CD4-positive, alpha-beta T cell treated with Interleukin-10 for 1 hour (primary cell): Measurements from ENCODE around the gene KCNH8.

Experiments used
- DNase-seq: peaks from one replicate; pipeline ENCODE4 v3.0.0-alpha.2; 2020

Gene KCNH8

DNA sequence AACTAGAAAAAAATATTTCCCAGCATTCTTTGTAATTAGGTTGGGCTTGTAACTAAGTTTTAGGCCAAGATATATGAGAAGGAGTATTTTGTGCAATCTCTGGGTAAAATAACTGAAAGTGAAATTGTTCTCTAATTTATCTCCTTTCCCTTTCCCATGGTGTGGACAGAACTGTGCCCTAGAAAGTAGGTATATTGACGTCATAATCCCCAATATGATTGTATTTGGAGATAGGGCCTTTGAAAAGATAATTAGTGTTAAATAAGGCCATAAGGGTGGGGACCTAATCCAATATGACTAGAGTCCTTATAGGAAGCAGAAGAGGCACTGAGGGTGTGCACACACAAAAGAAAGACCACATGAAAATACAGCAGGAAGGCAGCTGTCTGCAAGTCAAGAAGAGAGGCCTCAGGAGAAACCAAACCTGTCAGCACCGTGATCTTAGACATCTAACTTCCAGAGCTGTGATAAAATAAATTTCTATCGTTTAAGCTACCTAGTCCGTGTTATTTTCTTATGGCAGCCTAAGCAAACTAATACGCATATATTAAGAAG is 106.6 kb downstream of the KCNH8 start:
- DNase-seq: no peak

DNA sequence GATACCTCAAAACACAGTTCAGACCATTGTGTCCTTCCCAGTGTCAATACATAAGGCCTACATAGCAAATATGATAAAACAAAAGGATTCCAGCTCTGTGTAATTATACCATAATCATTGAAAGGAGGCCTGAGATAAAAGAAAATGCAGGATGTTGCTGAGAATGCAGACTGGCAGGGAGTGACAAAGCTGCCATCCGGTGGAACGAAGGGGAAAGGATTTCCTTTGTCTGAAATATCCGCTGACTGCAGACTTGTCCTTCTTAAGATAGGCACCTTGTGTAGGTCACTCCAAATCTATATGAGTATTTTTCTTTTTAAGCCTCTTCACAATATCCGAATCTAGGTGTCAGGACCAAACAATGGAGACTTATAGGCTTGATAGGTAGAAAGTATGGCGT is 108.0 kb downstream of the KCNH8 start:
- no peak for DNase-seq

DNA sequence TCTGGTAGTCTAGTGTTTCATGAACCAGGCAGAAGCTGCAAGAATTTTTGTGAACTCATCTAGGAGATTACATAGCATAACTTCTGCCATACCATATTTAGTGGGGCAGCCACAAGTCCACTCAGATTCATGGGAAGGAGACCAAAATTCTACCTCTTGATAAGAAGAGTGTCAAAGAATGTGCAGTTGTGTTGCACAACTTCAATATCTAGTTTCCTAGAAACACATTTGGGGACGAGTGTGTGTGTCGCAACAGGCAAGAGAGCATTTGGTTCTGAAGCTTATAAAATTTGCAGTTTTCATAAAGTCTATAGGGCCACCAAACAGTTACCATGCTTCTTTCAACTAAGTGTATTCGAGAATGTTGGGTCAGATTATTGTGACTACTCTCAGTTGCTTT is 115.3 kb downstream of the KCNH8 start:
- DNase-seq: no peak

DNA sequence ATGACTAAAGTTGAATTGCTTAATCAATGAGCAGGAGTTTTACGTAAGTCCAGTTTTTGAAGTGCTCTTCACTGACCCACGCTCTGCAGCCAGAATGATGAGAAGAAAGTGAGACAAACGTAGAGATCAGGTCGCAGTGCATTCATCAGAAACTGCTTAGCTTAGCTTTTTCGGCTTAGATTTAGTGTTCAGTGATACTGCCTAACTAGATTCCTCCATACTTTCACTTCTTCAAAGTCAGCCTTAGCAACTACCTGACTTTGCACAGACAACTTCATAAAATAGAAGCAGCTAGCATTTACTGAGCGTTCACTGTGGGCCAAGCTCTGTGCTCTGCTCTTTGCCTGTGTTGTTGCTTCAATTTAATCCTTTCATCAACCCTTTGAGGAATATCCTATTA is 116.1 kb downstream of the KCNH8 start:
- DNase-seq: no peak

DNA sequence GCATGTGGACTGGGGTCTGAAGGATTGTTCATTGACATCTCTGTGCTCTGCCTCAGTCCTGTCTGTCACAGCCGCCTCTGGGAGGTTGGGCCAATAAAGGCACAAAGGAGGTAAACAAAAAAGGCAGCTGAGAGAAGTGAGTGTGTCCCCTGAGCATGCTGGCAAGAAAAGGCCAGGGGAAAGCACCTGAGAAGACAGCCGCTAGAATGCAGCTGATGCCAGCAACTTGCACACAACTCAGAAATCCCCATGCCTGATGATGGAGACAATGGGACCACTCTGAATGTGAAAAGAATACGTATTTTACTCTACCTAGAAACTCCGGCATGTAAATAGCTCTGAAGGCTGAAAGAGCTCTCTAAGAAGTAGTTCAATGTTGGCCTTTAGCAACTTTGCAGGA is 118.7 kb downstream of the KCNH8 start:
- DNase-seq: no peak

DNA sequence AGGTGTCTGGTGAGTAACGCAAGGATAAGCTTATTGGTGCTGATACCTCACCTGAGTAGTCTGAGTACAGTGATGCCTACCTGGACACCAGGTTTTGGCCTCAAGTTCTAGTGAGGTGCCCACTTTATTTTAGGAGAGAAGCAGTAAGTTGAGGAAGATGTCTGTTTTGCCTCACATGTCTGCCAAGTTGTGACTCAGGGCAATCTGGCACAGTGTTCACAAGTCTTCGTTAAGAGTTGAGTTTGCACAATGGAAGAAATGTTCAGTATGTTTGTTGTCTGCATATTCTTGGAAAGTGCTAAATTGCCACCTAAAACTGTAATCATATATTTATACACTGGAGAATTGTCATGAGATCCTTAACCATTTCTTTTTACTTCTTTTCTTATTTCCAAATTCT is 122.2 kb downstream of the KCNH8 start:
- no peak for DNase-seq

DNA sequence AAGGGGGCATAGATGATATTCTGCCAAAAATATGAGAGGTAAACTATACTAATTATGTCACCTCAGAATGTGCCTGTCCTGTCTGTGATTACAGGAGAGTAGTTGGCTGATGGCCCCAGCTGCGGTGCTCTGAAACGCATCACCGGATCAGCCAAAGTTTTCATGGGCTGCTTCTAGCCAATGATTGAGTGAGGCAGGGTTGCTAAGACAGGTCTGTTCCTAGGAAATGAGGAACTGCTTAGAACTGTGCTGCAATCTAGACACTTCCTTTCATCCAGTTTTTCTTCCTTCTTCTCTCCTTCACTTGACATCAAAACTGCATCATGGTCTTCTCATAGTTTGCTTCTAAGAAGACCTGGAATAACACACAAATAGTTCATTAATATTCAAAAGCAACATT is 124.0 kb downstream of the KCNH8 start:
- DNase-seq: no peak

DNA sequence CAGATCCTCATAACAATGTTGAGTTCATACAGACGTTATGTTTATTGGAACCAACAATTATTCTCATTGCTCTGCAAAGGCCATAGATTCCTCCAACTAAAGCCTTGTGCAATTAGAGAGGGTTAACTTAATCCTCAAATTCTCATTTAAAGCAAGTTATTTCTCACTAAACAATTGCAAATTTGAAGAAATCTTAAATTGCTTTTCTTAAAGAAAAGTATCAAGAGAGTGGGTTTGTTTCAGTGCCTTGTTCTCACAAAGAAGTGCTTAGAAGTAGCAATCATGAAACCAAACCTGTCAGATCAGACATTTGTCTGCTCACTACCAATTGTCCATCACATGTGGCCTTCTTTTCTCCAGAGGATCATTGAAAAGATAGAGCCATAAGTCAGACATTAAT is 124.8 kb downstream of the KCNH8 start:
- DNase-seq: no peak

DNA sequence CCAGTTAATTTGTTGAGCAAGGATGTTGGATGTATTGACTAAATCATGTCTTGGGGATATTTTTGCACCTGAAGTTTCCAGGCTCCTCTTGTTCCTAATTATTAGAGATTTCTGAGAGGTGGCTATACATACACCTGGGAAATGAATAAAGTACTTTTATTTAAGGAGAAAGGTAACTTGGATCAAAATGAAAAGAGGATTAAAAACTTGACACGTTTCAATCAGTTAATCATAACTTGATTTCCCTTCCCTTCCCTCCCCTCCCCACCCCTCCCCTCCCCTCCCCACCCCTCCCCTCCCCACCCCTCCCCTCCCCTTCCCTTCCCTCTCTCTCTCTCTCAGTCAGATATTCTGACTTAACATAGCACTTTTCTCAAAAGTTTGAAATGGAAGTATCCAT is 126.3 kb downstream of the KCNH8 start:
- no peak for DNase-seq

DNA sequence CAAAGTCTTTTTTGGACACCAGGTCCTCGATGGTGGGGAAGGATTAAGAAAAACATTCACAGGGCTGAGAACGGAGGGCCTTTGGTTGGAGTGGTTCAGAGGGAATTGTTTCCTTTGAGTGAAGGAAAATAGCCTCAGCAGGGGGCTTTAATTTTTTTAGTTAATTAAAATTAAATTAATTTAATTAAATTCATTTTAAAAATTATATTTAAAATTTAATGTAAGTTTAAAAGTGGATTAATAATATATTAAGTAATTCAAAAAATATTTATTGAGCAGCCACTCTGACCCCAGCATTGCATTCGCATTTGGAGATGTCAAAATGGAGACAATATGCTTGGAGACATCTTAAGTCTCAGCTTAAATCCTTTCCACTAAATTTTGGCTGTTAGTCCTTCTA is 136.7 kb downstream of the KCNH8 start:
- no peak for DNase-seq

DNA sequence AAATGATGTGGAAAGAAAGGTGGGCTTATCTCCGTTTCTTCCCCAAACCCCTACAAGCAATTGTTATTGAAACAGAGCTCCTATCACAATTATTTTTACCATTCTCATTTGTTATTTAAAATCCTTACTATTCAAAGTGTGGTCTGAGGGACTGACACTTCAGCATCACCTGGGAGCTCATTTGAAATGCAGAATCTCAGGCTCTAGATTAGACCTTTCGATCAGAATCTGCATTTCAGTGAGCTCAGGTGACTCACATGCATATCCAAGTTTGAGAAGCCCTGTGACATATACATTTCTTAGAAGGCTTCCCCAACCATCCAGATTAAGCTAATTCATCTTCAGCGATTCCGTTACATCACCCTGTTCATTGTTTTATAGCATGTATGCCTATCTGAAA is 145.0 kb downstream of the KCNH8 start:
- no peak for DNase-seq

DNA sequence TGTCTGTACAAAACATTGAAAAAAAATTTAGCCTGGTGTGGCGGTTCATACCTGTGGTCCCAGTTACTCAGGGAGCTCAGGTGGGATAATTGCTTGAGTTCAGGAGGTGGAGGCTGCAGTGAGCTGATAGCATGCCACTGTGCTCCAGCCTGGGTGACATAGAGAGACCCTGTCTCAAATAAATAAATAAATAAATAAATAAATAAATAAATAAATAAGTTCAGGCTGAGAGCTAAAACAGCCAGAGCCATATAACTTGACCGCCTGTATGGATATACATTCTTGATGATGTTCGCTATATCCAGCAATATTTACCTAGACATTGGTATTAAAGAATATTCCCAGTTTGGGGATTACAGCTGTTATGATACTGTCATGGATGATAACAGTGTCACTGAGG is 146.9 kb downstream of the KCNH8 start:
- DNase-seq: no peak

DNA sequence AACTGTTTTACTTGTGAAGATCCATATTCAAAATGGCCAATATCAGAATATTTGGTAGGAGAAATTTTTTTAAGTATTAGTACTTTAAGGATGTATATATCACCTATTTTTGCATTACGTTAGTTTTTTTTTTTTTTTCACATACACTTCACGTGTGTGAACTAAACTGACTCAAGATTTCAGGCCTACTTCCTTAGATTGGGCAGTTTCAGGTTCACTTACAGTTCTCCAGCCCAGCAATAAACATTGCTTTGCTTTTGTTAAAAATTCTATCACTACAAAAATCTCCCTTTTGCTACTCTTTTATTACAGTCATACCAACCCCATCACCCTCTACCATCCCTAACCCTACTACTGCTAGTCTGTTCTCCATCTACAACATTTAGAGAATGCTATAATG is 183.6 kb downstream of the KCNH8 start:
- no peak for DNase-seq

DNA sequence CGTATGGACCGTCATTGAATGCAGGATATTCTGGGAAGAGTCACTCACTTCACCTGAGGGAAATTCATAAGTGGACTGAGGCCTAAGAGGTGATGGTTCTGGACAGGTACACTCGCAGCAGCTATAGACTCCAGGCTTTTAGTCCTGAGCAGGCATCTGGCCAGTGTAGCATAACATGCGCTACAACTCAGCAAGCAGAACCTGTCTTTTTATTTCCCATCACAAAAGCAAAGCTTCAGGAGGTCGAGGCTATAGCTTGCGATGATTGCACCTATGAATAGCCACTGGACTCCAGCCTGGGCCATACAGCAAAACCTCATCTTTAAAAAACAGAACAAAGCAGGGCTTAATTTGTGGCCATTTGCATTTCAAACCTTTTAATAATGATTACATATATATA is 185.8 kb downstream of the KCNH8 start:
- DNase-seq: no peak

DNA sequence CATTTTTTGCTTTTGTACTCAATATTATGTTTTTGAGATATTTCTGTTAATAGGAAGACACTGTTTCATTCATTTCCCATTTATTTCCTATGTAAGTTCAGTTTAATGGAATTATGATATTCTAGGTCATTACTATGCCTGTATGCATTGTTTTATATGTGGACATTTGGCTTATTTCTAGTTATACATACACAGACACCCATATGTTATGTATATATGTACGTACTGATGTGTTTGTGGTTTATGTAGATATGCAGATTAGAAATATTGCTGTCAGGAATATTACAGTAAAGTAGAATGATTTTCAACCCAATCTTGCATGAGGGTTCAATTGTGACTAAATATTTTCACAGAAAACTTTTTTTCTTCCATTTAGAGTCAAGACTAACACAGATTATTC is 190.5 kb downstream of the KCNH8 start:
- DNase-seq: no peak

DNA sequence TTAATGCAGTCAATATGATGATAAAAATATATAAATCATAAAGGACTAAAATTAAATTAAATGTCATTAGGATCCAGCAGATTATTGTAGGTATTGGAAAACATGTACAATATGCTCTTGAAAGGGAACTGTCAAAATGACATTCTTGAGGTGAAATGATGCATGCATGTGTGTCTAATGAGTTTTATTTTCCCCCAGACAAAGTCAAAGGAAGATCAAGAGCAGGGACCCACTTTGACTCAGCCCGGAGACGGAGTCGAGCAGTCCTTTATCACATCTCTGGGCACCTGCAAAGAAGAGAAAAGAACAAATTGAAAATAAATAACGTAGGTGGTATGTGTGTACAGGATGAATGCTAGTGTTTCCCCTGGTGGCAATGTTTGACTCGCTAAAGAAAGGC is 194.1 kb downstream of the KCNH8 start:
- DNase-seq: no peak

DNA sequence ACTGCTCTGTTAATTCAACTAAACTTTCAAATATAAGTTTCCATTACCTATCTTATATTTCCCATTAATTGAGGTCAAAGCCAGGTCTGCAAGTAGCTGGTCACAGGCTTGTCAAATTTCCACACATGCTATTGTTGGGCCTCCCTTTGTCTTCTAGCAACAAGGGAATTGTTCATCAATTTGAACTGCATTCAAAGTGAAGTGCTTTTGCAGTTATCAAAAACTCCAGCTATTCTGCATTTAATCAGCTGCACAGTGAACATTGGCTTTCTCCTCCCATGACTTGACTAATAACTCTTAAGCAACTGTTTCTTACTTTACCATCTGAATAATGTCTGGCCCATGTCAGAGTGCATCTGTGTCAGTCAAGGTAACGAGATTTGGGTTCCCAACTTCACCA is 198.4 kb downstream of the KCNH8 start:
- DNase-seq: no peak

DNA sequence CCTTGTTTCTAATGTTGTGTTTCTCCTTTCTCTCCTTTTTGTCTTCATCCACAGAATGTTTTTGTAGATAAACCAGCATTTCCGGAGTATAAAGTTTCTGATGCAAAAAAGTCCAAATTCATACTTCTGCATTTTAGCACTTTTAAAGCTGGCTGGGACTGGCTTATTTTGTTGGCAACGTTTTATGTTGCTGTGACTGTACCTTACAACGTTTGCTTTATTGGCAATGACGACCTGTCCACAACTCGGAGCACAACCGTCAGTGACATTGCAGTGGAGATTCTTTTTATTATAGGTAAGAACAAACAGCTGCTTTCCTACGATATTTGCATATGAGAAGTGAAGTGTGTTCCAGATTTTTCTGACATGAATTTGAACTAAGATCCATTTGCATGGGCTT is 199.4 kb downstream of the KCNH8 start:
- DNase-seq: no peak

DNA sequence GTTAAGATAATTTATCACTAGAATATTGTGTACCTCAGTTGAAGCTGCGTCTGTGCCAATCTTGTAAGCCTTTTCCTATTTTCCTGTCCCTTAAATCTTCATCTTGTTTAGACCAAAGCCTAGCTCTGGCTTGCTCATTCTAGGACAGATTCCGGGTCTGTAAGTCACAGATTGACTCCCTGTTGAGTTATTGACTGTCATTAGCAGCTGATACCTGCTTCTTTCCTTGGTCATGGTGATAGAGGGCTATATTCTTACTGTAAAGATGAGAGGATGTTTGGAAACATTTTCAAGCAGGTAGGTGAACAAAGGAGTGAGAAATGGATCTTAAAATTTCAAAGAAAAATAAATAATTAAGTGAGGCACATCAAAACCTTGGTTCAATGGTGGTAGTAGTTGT is 200.2 kb downstream of the KCNH8 start:
- DNase-seq: no peak

DNA sequence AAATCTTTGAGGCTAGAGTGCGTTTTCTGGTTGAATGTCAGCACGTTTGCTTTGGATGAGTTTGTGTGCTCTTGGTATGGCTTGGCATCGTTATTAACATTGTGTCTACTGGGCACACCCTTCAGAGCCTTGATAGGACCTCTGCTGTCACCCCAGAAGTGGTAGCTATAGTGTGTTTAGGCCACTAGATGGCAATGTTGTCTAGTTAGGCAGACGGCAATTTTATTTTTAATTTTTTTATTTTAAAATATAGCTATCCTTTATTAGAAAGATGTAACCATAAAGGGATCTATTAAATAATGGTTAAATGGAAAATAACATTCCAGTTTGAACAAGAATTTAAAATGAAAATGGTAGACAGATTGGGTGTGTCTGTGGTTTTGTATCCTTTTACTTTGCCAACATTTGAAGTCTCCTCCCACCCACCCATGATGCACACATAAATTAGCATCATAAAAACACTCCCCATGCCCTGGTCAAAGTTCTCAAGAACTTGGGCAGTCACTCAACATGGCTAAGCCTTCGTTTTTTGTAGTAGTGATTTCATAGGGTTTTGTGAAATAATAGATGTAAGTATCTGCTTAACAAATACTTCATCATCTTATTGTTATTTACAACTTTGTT is 200.7 kb downstream of the KCNH8 start:
- peak; percentile 19 for DNase-seq

DNA sequence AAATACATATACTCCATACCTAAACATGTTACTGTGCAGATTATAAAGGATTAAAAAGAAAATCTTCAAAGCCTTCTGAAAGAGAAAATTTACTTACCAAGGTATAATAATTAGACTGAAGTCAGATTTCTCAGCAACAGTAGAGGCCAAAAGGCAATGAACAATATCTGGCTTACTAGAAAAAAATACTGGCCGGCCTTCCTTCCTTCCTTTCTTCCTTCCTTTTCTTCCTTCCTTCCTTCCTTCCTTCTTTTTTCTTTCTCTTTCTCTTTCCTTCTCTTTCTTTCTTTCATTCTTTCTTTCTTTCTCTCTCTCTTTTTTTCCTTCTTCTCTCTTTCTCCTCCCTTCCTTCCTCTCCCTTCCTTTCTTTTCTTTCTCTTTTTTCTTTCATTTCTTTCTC is 209.6 kb downstream of the KCNH8 start:
- DNase-seq: no peak

DNA sequence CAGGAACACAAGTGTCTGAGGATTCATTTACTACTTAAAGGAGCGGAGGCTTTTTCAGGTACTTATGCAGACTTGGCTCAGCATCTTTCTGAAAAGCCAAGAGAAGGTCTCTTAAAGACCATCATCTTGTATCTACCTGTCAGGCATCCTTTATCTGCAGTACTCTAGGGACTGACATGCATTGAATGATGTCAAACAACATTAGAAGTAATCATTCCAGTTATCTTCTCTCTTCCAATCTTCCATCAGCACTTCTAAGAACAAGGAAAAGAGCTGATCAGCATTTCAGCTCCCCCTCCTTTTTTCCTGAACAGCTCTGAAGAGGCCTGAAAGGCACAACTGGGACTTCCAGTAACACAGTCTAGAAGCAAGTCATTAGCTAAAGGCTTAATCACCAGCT is 214.8 kb downstream of the KCNH8 start:
- no peak for DNase-seq

DNA sequence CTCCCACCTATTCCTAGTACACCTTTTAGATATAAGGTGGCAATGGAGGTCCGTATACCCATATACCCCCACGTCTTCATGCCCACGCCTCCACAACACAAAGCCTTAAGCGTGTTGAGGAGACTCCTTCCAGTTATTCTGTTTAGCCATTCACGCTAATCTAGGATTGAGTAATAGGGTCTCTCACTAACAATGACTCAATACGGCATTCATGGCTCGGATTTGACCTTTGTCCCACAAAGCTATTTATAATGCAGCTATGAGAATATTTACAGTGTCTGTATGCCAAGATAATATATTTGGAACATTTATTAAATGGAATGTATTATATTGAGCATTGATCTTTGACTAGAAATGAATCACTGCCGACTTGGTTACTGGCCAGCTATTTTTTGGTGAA is 215.8 kb downstream of the KCNH8 start:
- no peak for DNase-seq

DNA sequence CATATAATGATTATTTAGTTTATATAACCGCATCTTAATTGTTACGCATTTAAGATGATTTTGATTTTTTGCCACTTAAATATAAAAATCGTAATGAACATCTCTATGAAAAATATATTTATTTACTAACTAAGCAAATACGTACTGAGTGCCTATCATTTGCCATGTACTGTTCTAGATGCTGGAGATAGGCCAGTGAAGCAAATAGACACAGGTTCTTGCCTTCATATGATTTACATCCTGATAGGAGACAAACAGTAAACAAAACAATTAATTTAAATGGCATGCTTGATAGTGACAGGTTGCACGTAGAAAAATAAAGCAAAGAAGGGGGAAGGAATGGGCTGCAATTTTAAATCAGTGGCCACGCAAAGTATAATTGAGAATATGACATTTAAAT is 217.2 kb downstream of the KCNH8 start:
- DNase-seq: no peak

DNA sequence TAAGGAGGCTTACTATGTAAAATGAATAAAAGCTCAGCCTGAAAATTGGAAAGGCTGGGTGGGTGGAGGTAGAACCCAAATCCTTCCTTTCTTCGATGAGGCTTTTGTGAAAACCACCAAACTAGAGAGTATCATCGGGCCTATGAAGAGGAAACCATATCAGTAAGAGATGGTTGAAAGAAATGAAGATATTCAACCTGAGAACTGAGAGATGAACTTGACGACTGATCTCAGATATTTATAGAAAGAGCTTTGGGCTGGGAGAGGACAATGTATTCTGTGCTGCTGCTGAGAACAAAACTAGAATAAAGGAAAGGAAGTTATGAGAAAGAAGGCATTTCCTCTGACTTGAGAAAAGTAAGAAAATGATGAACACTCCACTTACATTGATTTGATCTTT is 236.6 kb downstream of the KCNH8 start:
- no peak for DNase-seq

DNA sequence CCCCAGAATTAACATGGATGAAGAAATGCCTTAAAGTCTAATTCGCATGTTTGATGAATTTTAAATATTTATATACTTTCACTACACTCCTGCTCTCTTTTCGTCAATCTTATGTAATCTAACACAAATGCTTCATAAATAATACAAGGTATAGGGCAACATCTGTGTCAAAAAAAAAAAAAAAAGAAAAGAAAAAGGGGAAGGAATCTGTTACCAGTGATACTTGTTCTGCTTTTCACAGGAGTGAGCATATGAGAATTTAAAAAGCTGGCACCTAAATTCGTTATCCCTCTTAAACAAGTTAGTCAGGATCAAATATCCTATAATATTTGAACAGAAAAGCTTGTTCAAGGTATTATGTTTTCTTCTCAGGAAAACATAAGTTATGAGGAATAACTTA is 243.8 kb downstream of the KCNH8 start:
- DNase-seq: no peak
